ENCODE results near the gene TOP2B. TPM values are rescaled to one million over a fixed set of nuclear protein-coding genes. Genes with fewer than 3 reads are reported as not detected.

TOP2B gene
- total RNA-seq, 1 donor from 2014 or later = 170 TPM

- no peaks in the 10 kb centered on the region for H3K4me1 Mint-ChIP-seq
- no peak overlapping the region for H3K27ac Mint-ChIP-seq (ENCODE audit: unreplicated experiment)
- no peaks in the 10 kb centered on the region for H3K9me3 Mint-ChIP-seq
- H3K36me3 Mint-ChIP-seq (ENCODE audit: low read depth) = no peaks in the 10 kb centered on the region
- DNase-seq (ENCODE audit: low read depth, low spot score) = no peak
- TF ChIP-seq, protein P1, sequence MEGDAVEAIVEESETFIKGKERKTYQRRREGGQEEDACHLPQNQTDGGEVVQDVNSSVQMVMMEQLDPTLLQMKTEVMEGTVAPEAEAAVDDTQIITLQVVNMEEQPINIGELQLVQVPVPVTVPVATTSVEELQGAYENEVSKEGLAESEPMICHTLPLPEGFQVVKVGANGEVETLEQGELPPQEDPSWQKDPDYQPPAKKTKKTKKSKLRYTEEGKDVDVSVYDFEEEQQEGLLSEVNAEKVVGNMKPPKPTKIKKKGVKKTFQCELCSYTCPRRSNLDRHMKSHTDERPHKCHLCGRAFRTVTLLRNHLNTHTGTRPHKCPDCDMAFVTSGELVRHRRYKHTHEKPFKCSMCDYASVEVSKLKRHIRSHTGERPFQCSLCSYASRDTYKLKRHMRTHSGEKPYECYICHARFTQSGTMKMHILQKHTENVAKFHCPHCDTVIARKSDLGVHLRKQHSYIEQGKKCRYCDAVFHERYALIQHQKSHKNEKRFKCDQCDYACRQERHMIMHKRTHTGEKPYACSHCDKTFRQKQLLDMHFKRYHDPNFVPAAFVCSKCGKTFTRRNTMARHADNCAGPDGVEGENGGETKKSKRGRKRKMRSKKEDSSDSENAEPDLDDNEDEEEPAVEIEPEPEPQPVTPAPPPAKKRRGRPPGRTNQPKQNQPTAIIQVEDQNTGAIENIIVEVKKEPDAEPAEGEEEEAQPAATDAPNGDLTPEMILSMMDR (conservative IDR thresholded peaks at IDR 0.05) = no peak
- H3K27me3 Mint-ChIP-seq (ENCODE audit: low read depth) = peaks cover 6% of the 10 kb centered on the region
- no peak overlapping the region for H3K4me3 Mint-ChIP-seq
These were observed 26.2 kb upstream of the TOP2B start for GRCh38 chr3:25690768-25691533.

DNA sequence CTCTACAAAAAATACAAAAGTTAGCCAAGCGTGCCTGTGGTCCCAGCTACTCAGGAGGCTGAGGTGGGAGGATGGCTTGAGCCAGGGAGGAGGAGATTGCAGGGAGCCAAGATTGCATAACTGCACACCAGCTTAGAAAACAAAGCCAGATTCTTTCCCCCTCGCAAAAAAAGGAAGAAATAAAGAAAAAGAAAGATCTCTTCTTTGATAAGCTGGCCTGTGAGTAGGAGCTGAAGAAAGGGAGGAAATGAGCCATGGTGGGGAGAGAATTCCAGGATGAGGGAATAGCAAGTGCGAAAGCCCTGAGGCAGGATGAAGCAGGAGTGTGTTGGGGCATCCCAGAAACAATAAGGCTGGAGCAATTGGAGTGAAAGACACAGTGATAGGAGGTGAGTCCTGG, 24.5 kb upstream of the TOP2B start:
- Mint-ChIP-seq H3K4me3 (no peak overlapping the region), H3K36me3 (ENCODE audit: low read depth) (no peaks in the 10 kb centered on the region), H3K4me1 (no peaks in the 10 kb centered on the region), H3K27ac (ENCODE audit: unreplicated experiment) (no peak overlapping the region), H3K27me3 (ENCODE audit: low read depth) (peaks cover 6% of the 10 kb centered on the region), H3K9me3 (no peaks in the 10 kb centered on the region)
- no peak for DNase-seq (ENCODE audit: low read depth, low spot score)
- TF ChIP-seq, protein P1 (conservative IDR thresholded peaks at IDR 0.05) = no peak

DNA sequence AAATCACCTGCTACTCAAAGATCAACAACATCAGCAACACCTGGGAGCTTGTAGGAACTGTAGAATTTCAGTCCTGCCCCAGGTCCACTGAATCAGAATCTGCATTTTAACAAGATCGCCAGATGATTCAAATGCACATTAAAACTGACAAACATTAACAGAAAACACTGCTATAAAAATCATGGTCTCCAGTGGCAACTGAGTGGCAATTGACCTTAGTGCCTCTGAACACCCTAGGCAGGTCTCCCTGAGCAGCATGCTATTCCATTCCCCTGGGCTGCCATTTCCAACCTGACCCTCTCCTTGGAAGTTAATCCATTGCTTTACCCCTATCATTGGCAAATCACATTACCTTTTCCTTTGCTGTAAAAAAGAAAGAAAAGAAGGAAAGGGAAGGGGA, 23.0 kb upstream of the TOP2B start:
- Mint-ChIP-seq H3K4me3 (no peak overlapping the region), H3K36me3 (ENCODE audit: low read depth) (no peaks in the 10 kb centered on the region), H3K27ac (ENCODE audit: unreplicated experiment) (no peak overlapping the region), H3K27me3 (ENCODE audit: low read depth) (peaks cover 6% of the 10 kb centered on the region), H3K4me1 (no peaks in the 10 kb centered on the region), H3K9me3 (no peaks in the 10 kb centered on the region)
- DNase-seq (ENCODE audit: low read depth, low spot score) = no peak
- TF ChIP-seq, protein P1 (conservative IDR thresholded peaks at IDR 0.05) = no peak

DNA sequence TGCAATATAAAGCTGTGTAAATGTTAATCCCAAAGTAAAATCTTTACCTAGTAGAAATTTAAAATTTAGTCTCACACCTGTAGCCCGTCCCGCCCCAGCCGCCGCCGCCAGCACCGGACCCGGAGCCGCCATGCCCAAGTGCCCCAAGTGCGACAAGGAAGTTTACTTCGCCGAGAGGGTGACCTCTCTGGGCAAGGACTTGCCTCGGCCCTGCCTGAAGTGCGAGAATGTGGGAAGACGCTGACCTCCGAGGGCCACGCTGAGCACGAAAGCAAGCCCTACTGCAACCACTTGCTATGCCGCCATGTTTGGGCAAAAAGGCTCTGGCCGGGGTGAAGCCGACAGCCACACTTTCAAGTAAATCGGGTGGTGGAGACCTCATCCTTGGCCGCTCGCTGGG, 22.1 kb upstream of the TOP2B start:
- no peak overlapping the region for H3K4me3 Mint-ChIP-seq
- no peaks in the 10 kb centered on the region for H3K4me1 Mint-ChIP-seq
- H3K27me3 Mint-ChIP-seq (ENCODE audit: low read depth) = peaks cover 6% of the 10 kb centered on the region
- H3K27ac Mint-ChIP-seq (ENCODE audit: unreplicated experiment) = no peak overlapping the region
- no peak for DNase-seq (ENCODE audit: low read depth, low spot score)
- H3K36me3 Mint-ChIP-seq (ENCODE audit: low read depth) = no peaks in the 10 kb centered on the region
- TF ChIP-seq, protein P1 (conservative IDR thresholded peaks at IDR 0.05) = no peak
- H3K9me3 Mint-ChIP-seq = no peaks in the 10 kb centered on the region

DNA sequence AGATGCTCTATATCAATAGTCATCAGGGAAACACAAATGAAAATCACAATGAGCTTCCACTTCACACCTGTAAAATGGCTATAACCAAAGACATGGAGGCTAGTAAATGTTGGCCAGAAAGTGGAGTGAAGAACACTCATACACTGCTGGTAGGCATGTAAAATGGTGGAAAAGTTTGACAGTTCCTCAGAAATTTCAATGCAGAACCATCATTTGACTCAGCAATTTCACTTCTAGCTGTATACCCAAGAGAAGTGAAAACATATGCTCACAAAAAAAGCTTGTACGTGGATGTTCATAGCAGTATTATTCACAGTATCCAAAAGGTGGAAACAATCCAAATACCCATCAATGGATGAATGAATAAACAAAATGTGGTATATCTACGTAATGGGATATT, 19.2 kb upstream of the TOP2B start:
- H3K4me1 Mint-ChIP-seq = peaks cover 4% of the 10 kb centered on the region
- H3K4me3 Mint-ChIP-seq = no peak overlapping the region
- no peaks in the 10 kb centered on the region for H3K9me3 Mint-ChIP-seq
- no peaks in the 10 kb centered on the region for H3K27me3 Mint-ChIP-seq (ENCODE audit: low read depth)
- no peak for DNase-seq (ENCODE audit: low read depth, low spot score)
- H3K36me3 Mint-ChIP-seq (ENCODE audit: low read depth) = no peaks in the 10 kb centered on the region
- no peak overlapping the region for H3K27ac Mint-ChIP-seq (ENCODE audit: unreplicated experiment)
- TF ChIP-seq, protein P1 (conservative IDR thresholded peaks at IDR 0.05) = no peak

Measured in neural crest cell (in vitro differentiated cells).